Astrocyte (in vitro differentiated cells and primary cell): ENCODE data around the gene PCBP3. TPM values are rescaled to one million over a fixed set of nuclear protein-coding genes. Genes with fewer than 3 reads are reported as not detected.
"Not testable (repeated sequence)": the region's sequence is repeated elsewhere in the genome, so short reads cannot be mapped to it uniquely, and the experiment has no call there.

Source experiments
- DNase-seq: peaks from one replicate; pipeline ENCODE4 v3.0.0-alpha.2; 2010; ENCODE audit warnings: low read depth
- FAIRE-seq: peaks from 2 replicates; lab custom pipeline; 2011; peaks lifted over from hg19 to GRCh38; lab: Jason Lieb, UNC
- H2AFZ ChIP-seq: 2 replicates; pipeline ENCODE4 v1.6.0; 2012; ENCODE audit warnings: low read depth, low read length, inconsistent platforms
- H3K27ac ChIP-seq: 2 replicates; pipeline ENCODE4 v1.5.1; 2011; ENCODE audit warnings: low read depth, low read length, inconsistent platforms
- H3K27me3 ChIP-seq: 2 replicates; pipeline ENCODE4 v1.6.0; 2011; ENCODE audit warnings: low read length, inconsistent platforms; ENCODE audit not compliant: insufficient read depth
- H3K36me3 ChIP-seq: 2 replicates; pipeline ENCODE4 v1.5.1; 2011; ENCODE audit warnings: low read length, inconsistent platforms; ENCODE audit not compliant: insufficient read depth
- H3K4me1 ChIP-seq: 2 replicates; pipeline ENCODE4 v1.5.1; 2011; ENCODE audit warnings: low read length, inconsistent platforms; ENCODE audit not compliant: insufficient read depth
- H3K4me2 ChIP-seq: 2 replicates; pipeline ENCODE4 v1.6.0; 2012; ENCODE audit warnings: low read length, inconsistent platforms
- H3K4me3 ChIP-seq: 2 replicates; pipeline ENCODE4 v1.5.1; 2011; ENCODE audit warnings: low read depth, mild to moderate bottlenecking, low read length, inconsistent platforms; ENCODE audit not compliant: insufficient read depth
- H3K79me2 ChIP-seq: 2 replicates; pipeline ENCODE4 v1.6.0; 2012; ENCODE audit warnings: mild to moderate bottlenecking, low read length, inconsistent platforms; ENCODE audit not compliant: insufficient read depth
- H3K9ac ChIP-seq: 2 replicates; pipeline ENCODE4 v1.6.0; 2012; ENCODE audit warnings: mild to moderate bottlenecking, low read length, inconsistent platforms
- H3K9me3 ChIP-seq: 2 replicates; pipeline ENCODE4 v1.5.1; 2012; ENCODE audit warnings: low read depth, mild to moderate bottlenecking, low read length, inconsistent platforms; ENCODE audit not compliant: insufficient read depth
- H4K20me1 ChIP-seq: 2 replicates; pipeline ENCODE4 v1.6.0; 2012; ENCODE audit warnings: low read length, inconsistent platforms; ENCODE audit not compliant: insufficient read depth
- H3K27ac Mint-ChIP-seq: one replicate; pipeline ENCODE4 v1.8.0; 2021; ENCODE audit warnings: mild to moderate bottlenecking, mixed read lengths; ENCODE audit not compliant: unreplicated experiment
- H3K27me3 Mint-ChIP-seq: one replicate; pipeline ENCODE4 v1.8.0; 2021; ENCODE audit warnings: low read depth, mixed read lengths; ENCODE audit not compliant: unreplicated experiment
- H3K36me3 Mint-ChIP-seq: one replicate; pipeline ENCODE4 v1.8.0; 2021; ENCODE audit warnings: low read depth, mixed read lengths; ENCODE audit not compliant: unreplicated experiment
- H3K4me1 Mint-ChIP-seq: one replicate; pipeline ENCODE4 v1.8.0; 2021; ENCODE audit warnings: low read depth, mixed read lengths; ENCODE audit not compliant: unreplicated experiment
- H3K4me3 Mint-ChIP-seq: one replicate; pipeline ENCODE4 v1.8.0; 2021; ENCODE audit warnings: mild to moderate bottlenecking, moderate library complexity, mixed read lengths; ENCODE audit not compliant: unreplicated experiment
- H3K9me3 Mint-ChIP-seq: one replicate; pipeline ENCODE4 v1.8.0; 2021; ENCODE audit warnings: mild to moderate bottlenecking, mixed read lengths; ENCODE audit not compliant: unreplicated experiment
- CTCF ChIP-seq: IDR thresholded peaks from 2 replicates; pipeline ENCODE4 v1.5.1; 2011; ENCODE audit warnings: low read depth, mild to moderate bottlenecking, inconsistent platforms, low read length, moderate library complexity; ENCODE audit not compliant: insufficient read depth
- EZH2 ChIP-seq: IDR thresholded peaks from 2 replicates; pipeline ENCODE4 v1.6.1; 2012; ENCODE audit warnings: mild to moderate bottlenecking, low read length, inconsistent platforms; ENCODE audit not compliant: insufficient read depth
- total RNA-seq: library from RNA; stranded (reverse); gene quantifications from 2 replicates; pipeline ENCODE4 v1.2.1, GENCODE V29; 2021

PCBP3 gene
- total RNA-seq, 1 donor from 2014 or later = 1.8 TPM

- Mint-ChIP-seq H3K4me3 (no peak overlapping the region), H3K27ac (no peak overlapping the region), H3K36me3 (no peaks in the 10 kb centered on the region), H3K27me3 (peaks cover 51% of the 10 kb centered on the region), H3K4me1 (no peaks in the 10 kb centered on the region), H3K9me3 (peaks cover 5% of the 10 kb centered on the region)
- H3K9me3 ChIP-seq = peaks cover 5% of the 10 kb centered on the region
- peak overlapping the region; percentile 50 for H3K4me2 ChIP-seq
- DNase-seq (no peak), FAIRE-seq (no peak)
- TF ChIP-seq EZH2 (no peak), CTCF (no peak)
- H3K4me3 ChIP-seq = no peak overlapping the region
- no peak overlapping the region for H2AFZ ChIP-seq
- H4K20me1 ChIP-seq = no peaks in the 10 kb centered on the region
- peaks cover 10% of the 10 kb centered on the region for H3K27me3 ChIP-seq
- H3K4me1 ChIP-seq = peaks cover 10% of the 10 kb centered on the region
- no peaks in the 10 kb centered on the region for H3K36me3 ChIP-seq
- H3K27ac ChIP-seq = no peak overlapping the region
- peak overlapping the region; percentile 46 for H3K9ac ChIP-seq
- H3K79me2 ChIP-seq = no peaks in the 10 kb centered on the region
Observed at GRCh38 chr21:45618846-45619485, 24.6 kb upstream of the PCBP3 start.

GRCh38 chr21:45620201-45620923 is 23.2 kb upstream of the PCBP3 start:
- Mint-ChIP-seq H3K27me3 (peaks cover 48% of the 10 kb centered on the region), H3K4me1 (no peaks in the 10 kb centered on the region)

GRCh38 chr21:45621435-45622331 is 21.8 kb upstream of the PCBP3 start:
- H3K79me2 ChIP-seq, H3K4me3 Mint-ChIP-seq, H3K36me3 Mint-ChIP-seq, H3K9me3 Mint-ChIP-seq, H4K20me1 ChIP-seq, H3K4me1 ChIP-seq, H3K9me3 ChIP-seq, H3K9ac ChIP-seq, FAIRE-seq, H3K36me3 ChIP-seq, H3K27ac Mint-ChIP-seq, H3K4me1 Mint-ChIP-seq, H3K4me3 ChIP-seq, H2AFZ ChIP-seq, H3K4me2 ChIP-seq, DNase-seq, H3K27ac ChIP-seq: not testable (repeated sequence)
- H3K27me3 Mint-ChIP-seq = peaks cover 47% of the 10 kb centered on the region
- H3K27me3 ChIP-seq = peaks cover 16% of the 10 kb centered on the region

More at GRCh38 chr21:45620201-45620923, 23.2 kb upstream of the PCBP3 start:
- no peak overlapping the region for H3K4me3 Mint-ChIP-seq
- Histone ChIP-seq H3K27me3 (peaks cover 16% of the 10 kb centered on the region), H3K9me3 (peaks cover 5% of the 10 kb centered on the region), H2AFZ (no peak overlapping the region), H3K9ac (no peak overlapping the region), H4K20me1 (no peaks in the 10 kb centered on the region), H3K4me1 (peaks cover 8% of the 10 kb centered on the region), H3K79me2 (no peaks in the 10 kb centered on the region), H3K4me3 (no peak overlapping the region), H3K36me3 (no peaks in the 10 kb centered on the region), H3K4me2 (no peak overlapping the region), H3K27ac (no peak overlapping the region)
- H3K9me3 Mint-ChIP-seq = peaks cover 9% of the 10 kb centered on the region
- DNase-seq = no peak
- FAIRE-seq = no peak
- no peak overlapping the region for H3K27ac Mint-ChIP-seq
- TF ChIP-seq CTCF = no peak
- no peaks in the 10 kb centered on the region for H3K36me3 Mint-ChIP-seq
